Hepatocyte (in vitro differentiated cells): ENCODE data around the gene PSMA7. TPM values are rescaled to one million over a fixed set of nuclear protein-coding genes. Genes with fewer than 3 reads are reported as not detected.

ENCODE experiments used
- DNase-seq: peaks from one replicate; pipeline ENCODE4 v3.0.0-alpha.2; 2016; ENCODE audit warnings: low spot score
- H2AFZ ChIP-seq: fragments of 200-600 bp; sonication (generic); 2 replicates; pipeline ENCODE4 v1.6.0; 2016; ENCODE audit warnings: antibody characterized with exemption, mild to moderate bottlenecking
- H3K27ac ChIP-seq: fragments of 200-600 bp; sonication (generic); 2 replicates; pipeline ENCODE4 v1.5.1; 2016; ENCODE audit warnings: mild to moderate bottlenecking
- H3K27me3 ChIP-seq: fragments of 200-600 bp; sonication (generic); 2 replicates; pipeline ENCODE4 v1.6.1; 2016
- H3K36me3 ChIP-seq: fragments of 200-600 bp; sonication (generic); replicated peaks from 2 replicates; pipeline ENCODE4 v1.5.1; 2016; ENCODE audit warnings: low read depth; ENCODE audit not compliant: insufficient read depth
- H3K4me1 ChIP-seq: fragments of 200-600 bp; sonication (generic); 2 replicates; pipeline ENCODE4 v1.5.1; 2016; ENCODE audit warnings: mild to moderate bottlenecking, moderate library complexity; ENCODE audit not compliant: insufficient read depth
- H3K4me2 ChIP-seq: fragments of 200-600 bp; sonication (generic); 2 replicates; pipeline ENCODE4 v1.6.0; 2016
- H3K4me3 ChIP-seq: fragments of 200-600 bp; sonication (generic); 2 replicates; pipeline ENCODE4 v1.5.1; 2016; ENCODE audit warnings: mild to moderate bottlenecking
- H3K79me2 ChIP-seq: fragments of 200-600 bp; sonication (generic); 2 replicates; pipeline ENCODE4 v1.6.0; 2017; ENCODE audit warnings: mild to moderate bottlenecking
- H3K9me2 ChIP-seq: fragments of 200-600 bp; sonication (generic); replicated peaks from 2 replicates; pipeline ENCODE4 v1.6.0; 2017; ENCODE audit warnings: mild to moderate bottlenecking; ENCODE audit not compliant: insufficient read depth
- H3K9me3 ChIP-seq: fragments of 200-600 bp; sonication (generic); 2 replicates; pipeline ENCODE4 v1.5.1; 2016; ENCODE audit warnings: low read depth, mild to moderate bottlenecking
- H4K20me1 ChIP-seq: fragments of 200-600 bp; sonication (generic); 2 replicates; pipeline ENCODE4 v1.6.0; 2016; ENCODE audit warnings: mild to moderate bottlenecking; ENCODE audit not compliant: insufficient read depth, poor library complexity, severe bottlenecking
- EZH2 ChIP-seq: fragments of 200-600 bp; sonication (generic); IDR thresholded peaks from 2 replicates; pipeline ENCODE4 v1.6.1; 2016; ENCODE audit warnings: antibody characterized with exemption, mild to moderate bottlenecking, borderline replicate concordance
- EZH2phosphoT487 ChIP-seq: fragments of 200-600 bp; sonication (generic); IDR thresholded peaks from one replicate; pipeline ENCODE4 v1.6.1; 2018; ENCODE audit warnings: antibody characterized with exemption, mild to moderate bottlenecking, low read depth, moderate library complexity; ENCODE audit not compliant: unreplicated experiment, severe bottlenecking
- WGBS: methylation state at CpG from one replicate; pipeline ENCODE4 v1.1.6; 2016; ENCODE audit warnings: low lambda C conversion rate; ENCODE audit errors: missing lambda C conversion rate; 5-methylcytosine and 5-hydroxymethylcytosine counted together
- polyA plus RNA-seq: library from polyadenylated mRNA; unstranded; fragments of >200 nt; fragmentation: Nextera tagmentation; extraction: Ambion mirVana; gene quantifications from 2 replicates; pipeline ENCODE4 v1.2.1, GENCODE V29; 2016
- total RNA-seq: library from RNA; depleted of rRNA; stranded (reverse); fragments of >200 nt; gene quantifications from 2 replicates; pipeline ENCODE4 v1.2.3, GENCODE V29; 2014
- TF ChIP-seq, protein P1 (sequence below): fragments of 200-600 bp; sonication (generic); IDR thresholded peaks from 2 replicates; pipeline ENCODE4 v1.5.1; 2016; ENCODE audit warnings: antibody characterized with exemption, mild to moderate bottlenecking; ENCODE audit not compliant: poor library complexity

PSMA7 gene
- total and polyA plus RNA-seq, 2 experiments from 2014 or later = 277 to 408 TPM

GRCh38 chr20:62097881-62098407 is 45.2 kb downstream of the PSMA7 start:
- Histone ChIP-seq H3K36me3 (no peaks in the 10 kb centered on the region), H3K9me3 (no peaks in the 10 kb centered on the region), H4K20me1 (no peaks in the 10 kb centered on the region), H3K9me2 (no peaks in the 10 kb centered on the region), H3K79me2 (no peaks in the 10 kb centered on the region), H3K27me3 (no peaks in the 10 kb centered on the region), H2AFZ (no peak overlapping the region), H3K4me2 (no peak overlapping the region), H3K27ac (no peak overlapping the region), H3K4me1 (no peaks in the 10 kb centered on the region), H3K4me3 (no peak overlapping the region)
- TF ChIP-seq EZH2 = no peak
- TF ChIP-seq, protein P1, sequence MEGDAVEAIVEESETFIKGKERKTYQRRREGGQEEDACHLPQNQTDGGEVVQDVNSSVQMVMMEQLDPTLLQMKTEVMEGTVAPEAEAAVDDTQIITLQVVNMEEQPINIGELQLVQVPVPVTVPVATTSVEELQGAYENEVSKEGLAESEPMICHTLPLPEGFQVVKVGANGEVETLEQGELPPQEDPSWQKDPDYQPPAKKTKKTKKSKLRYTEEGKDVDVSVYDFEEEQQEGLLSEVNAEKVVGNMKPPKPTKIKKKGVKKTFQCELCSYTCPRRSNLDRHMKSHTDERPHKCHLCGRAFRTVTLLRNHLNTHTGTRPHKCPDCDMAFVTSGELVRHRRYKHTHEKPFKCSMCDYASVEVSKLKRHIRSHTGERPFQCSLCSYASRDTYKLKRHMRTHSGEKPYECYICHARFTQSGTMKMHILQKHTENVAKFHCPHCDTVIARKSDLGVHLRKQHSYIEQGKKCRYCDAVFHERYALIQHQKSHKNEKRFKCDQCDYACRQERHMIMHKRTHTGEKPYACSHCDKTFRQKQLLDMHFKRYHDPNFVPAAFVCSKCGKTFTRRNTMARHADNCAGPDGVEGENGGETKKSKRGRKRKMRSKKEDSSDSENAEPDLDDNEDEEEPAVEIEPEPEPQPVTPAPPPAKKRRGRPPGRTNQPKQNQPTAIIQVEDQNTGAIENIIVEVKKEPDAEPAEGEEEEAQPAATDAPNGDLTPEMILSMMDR = no peak
- no peak for TF ChIP-seq EZH2phosphoT487
- 85% methylated on average over 13 of the region's 16 CpGs for WGBS
- no peak for DNase-seq

- no peaks in the 10 kb centered on the region for H3K9me2 ChIP-seq
- no peaks in the 10 kb centered on the region for H3K27me3 ChIP-seq
- H3K27ac ChIP-seq = no peak overlapping the region
- no peak overlapping the region for H2AFZ ChIP-seq
- no peaks in the 10 kb centered on the region for H3K79me2 ChIP-seq
- no peak for TF ChIP-seq EZH2
- TF ChIP-seq EZH2phosphoT487 = no peak
- TF ChIP-seq, protein P1 = no peak
- H3K4me1 ChIP-seq = no peaks in the 10 kb centered on the region
- 91% methylated on average over 29 of the region's 30 CpGs for WGBS
- no peaks in the 10 kb centered on the region for H3K36me3 ChIP-seq
- H4K20me1 ChIP-seq = no peaks in the 10 kb centered on the region
- H3K9me3 ChIP-seq = no peaks in the 10 kb centered on the region
- H3K4me3 ChIP-seq = no peak overlapping the region
- no peak overlapping the region for H3K4me2 ChIP-seq
- no peak for DNase-seq
Observed at GRCh38 chr20:62096421-62097380, 46.5 kb downstream of the PSMA7 start.

DNA sequence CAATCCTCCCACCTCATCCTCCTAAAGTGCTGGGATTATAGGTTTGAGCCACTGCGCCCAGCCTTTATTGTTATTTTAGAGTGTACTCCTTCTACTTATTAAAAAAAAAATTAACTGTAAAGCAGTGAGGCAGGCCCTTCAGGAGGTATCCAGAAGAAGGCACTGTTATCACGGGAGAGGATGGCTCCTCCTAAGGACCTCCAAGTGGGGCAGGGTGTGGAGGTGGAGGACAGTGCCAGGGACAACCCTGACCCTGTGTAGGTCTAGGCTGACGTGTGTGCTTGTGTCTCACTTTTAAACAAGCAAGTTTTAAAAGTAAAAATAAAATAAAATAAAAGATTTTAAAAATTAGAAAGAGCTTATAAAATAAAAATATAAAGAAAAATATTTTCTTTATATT is 53.8 kb downstream of the PSMA7 start:
- H3K36me3 ChIP-seq = no peaks in the 10 kb centered on the region
- TF ChIP-seq, protein P1 = no peak
- TF ChIP-seq EZH2 = no peak
- no peak for TF ChIP-seq EZH2phosphoT487
- no peaks in the 10 kb centered on the region for H3K27me3 ChIP-seq
- no peaks in the 10 kb centered on the region for H3K9me3 ChIP-seq
- no peak overlapping the region for H3K4me2 ChIP-seq
- no peak overlapping the region for H3K27ac ChIP-seq
- no peaks in the 10 kb centered on the region for H3K4me1 ChIP-seq
- no peak overlapping the region for H2AFZ ChIP-seq
- no peaks in the 10 kb centered on the region for H3K79me2 ChIP-seq
- no peak overlapping the region for H3K4me3 ChIP-seq
- no peaks in the 10 kb centered on the region for H4K20me1 ChIP-seq
- DNase-seq = no peak
- H3K9me2 ChIP-seq = no peaks in the 10 kb centered on the region
- WGBS = 63% methylated on average over 3 of the region's 3 CpGs
